HL-60/S4 treated with retinoic acid at 250 ng/mL for 4 days and 3 days (cell line): ENCODE results near the gene ATF7IP2.
"Not testable (repeated sequence)": the region's sequence is repeated elsewhere in the genome, so short reads cannot be mapped to it uniquely, and the experiment has no call there.

Experiments
- in situ Hi-C: fragments of 300-500 bp; cut with MboI; formaldehyde crosslinking; loops from 2 replicates; pipeline ENCODE4 v1.7.0; 2022; ENCODE audit warnings: low sequenced_read_pairs

The ATF7IP2 gene

GRCh38 chr16:10385725-10386516, at the start of gene ATF7IP2:
Gene ATF7IP2, plus strand, starts transcription at chr16:10386061. Its CDS starts 44,560 bp downstream, at chr16:10430621.
- in situ Hi-C loops, result no loop called here

- in situ Hi-C loops, result no loop called here
Observed at GRCh38 chr16:10338426-10338825, 47.4 kb upstream of the ATF7IP2 start.

- in situ Hi-C loops, result no loop called here
Observed at GRCh38 chr16:10339777-10340732, 45.8 kb upstream of the ATF7IP2 start.

- in situ Hi-C loops, result no loop called here
Observed at GRCh38 chr16:10343124-10343760, 42.6 kb upstream of the ATF7IP2 start.

- in situ Hi-C loops, result not testable (repeated sequence)
Observed at GRCh38 chr16:10344699-10345098, 41.2 kb upstream of the ATF7IP2 start.

- in situ Hi-C loops, result no loop called here
Observed at GRCh38 chr16:10345629-10346028, 40.2 kb upstream of the ATF7IP2 start.

- in situ Hi-C loops, result no loop called here
Observed at GRCh38 chr16:10349851-10350250, 36.0 kb upstream of the ATF7IP2 start.

GRCh38 chr16:10352262-10352661, 33.6 kb upstream of the ATF7IP2 start:
- in situ Hi-C loops, result no loop called here

GRCh38 chr16:10355589-10355988, 30.3 kb upstream of the ATF7IP2 start:
- in situ Hi-C loops, result no loop called here

GRCh38 chr16:10356870-10357842, 28.7 kb upstream of the ATF7IP2 start:
- in situ Hi-C loops, result no loop called here

- in situ Hi-C loops, result not testable (repeated sequence)
Observed at GRCh38 chr16:10361747-10362076, 24.1 kb upstream of the ATF7IP2 start.

- in situ Hi-C loops, result no loop called here
Observed at GRCh38 chr16:10362077-10362863, 23.6 kb upstream of the ATF7IP2 start.

GRCh38 chr16:10362864-10363197, 23.0 kb upstream of the ATF7IP2 start:
- in situ Hi-C loops, result not testable (repeated sequence)

- in situ Hi-C loops, result not testable (repeated sequence)
Observed at GRCh38 chr16:10366619-10367018, 19.2 kb upstream of the ATF7IP2 start.

- in situ Hi-C loops, result no loop called here
Observed at GRCh38 chr16:10367616-10368188, 18.2 kb upstream of the ATF7IP2 start.

GRCh38 chr16:10368969-10369551, 16.8 kb upstream of the ATF7IP2 start:
- in situ Hi-C loops, result no loop called here

GRCh38 chr16:10370096-10370726, 15.7 kb upstream of the ATF7IP2 start:
- in situ Hi-C loops, result no loop called here

- in situ Hi-C loops, result no loop called here
Observed at GRCh38 chr16:10371592-10371991, 14.3 kb upstream of the ATF7IP2 start.
